NCI-H2081 (cell line): ENCODE results near the gene MAPK12.
"Not testable (repeated sequence)": the region's sequence is repeated elsewhere in the genome, so short reads cannot be mapped to it uniquely, and the experiment has no call there.

Experiments
- DNase-seq, 2 experiments: peaks; one replicate each; lab custom pipeline; 2025; lab: John Stamatoyannopoulos, UW

The MAPK12 gene

DNA sequence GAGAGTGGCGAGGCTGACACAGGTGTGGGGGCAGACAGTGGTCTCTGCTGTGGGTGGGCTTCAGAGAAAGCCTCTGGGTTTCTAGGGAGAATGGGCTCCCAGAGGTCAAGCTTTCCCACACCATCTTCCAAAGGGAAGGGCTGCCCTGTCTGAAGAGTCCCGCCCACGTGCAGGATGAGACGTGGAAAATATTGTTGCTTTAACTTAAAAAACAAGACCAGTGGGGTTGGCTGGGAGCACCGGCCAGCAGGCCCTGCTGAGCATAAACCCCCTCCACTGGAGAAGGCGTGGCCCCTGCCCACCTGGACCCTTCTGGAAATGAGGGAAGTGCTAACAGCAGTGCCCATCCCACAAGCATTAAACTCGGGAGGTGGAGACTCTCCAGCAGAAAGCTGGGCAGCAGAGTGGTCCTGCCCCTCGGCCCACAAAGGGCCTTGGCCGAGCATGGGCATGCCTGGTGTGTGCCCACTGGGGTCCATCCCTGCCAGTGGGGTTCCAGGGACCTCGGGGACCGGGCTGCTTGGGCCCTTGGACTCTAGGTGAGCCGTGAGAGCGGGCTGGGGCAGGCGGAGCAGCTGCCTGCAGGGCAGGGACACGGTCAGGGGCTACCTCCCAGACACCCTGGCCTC, 45.3 kb downstream of the MAPK12 start:
- no peak for DNase-seq

DNA sequence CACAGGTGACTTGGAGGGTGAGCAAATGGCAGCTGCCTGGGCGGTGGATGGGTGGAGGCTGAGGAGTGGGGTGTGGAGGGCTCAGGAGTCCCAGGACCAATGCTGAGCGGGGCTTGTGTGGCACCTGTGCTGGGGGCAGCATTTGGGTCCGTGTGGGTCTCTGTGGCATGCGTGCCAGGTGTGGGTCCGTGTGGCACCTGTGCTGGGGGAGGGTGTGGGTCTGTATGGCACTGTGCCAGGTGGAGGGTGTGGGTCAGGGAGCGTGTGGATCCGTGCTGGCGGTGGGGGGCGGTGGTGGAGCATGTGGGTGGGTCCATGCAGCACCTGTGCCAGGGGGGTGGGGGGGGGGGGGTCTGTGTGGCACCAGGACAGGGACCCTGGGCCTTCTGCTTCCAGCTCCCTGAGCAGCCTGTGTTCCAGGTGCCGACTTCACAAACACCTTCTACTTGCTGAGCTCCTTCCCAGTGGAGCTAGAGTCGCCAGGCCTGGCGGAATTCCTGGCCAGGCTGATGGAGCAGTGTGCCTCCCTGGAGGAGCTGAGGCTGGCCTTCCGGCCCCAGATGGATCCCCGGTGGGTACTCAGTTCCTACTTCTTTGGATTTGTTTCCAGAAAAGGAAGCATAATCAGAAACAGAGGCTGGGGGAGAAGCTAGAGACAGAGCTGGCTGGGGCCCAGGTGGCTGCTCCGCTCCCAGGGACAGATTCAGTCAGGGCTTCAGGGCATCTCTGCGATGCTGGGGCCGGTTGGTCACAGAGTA, 46.0 kb downstream of the MAPK12 start:
- no peak for DNase-seq

DNA sequence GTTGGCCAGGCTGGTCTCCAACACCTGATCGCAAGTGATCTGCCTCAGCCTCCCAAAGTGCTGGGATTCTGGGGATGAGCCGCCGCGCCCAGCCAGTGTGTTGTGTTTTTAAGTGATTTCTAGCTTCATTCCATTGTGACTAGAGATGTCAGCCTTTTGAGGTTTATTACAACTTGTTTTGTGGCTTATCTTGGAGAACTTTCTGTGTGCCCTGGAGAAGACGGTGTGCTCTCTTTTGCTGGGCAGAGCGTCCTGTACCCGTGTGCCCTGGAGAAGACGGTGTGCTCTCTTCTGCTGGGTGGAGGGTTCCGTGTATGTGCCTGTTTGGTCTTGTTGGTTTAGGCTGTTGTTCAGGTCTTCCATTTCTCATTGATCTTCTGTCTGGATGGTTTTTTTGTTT, 48.2 kb downstream of the MAPK12 start:
- DNase-seq, result no peak

DNA sequence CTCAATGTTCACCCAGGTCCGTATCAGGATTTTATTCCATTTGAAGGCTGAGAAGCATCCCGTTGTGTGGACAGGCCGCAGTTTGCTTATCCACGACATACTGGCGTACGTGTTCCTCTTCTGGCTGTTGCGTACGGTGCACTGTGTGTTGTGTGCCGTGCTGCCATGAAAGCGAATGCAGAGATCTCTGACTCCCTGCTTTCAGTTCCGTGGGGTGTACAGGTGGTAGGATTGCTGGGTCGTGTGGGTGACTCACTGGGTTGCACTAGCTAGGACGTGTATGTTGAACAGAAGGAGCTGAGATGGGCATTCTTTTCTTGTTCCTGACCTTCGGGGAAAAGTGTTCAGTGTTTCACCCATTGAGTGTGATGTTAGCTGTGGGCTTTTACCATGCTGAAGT, 50.3 kb downstream of the MAPK12 start:
- DNase-seq, result no peak

DNA sequence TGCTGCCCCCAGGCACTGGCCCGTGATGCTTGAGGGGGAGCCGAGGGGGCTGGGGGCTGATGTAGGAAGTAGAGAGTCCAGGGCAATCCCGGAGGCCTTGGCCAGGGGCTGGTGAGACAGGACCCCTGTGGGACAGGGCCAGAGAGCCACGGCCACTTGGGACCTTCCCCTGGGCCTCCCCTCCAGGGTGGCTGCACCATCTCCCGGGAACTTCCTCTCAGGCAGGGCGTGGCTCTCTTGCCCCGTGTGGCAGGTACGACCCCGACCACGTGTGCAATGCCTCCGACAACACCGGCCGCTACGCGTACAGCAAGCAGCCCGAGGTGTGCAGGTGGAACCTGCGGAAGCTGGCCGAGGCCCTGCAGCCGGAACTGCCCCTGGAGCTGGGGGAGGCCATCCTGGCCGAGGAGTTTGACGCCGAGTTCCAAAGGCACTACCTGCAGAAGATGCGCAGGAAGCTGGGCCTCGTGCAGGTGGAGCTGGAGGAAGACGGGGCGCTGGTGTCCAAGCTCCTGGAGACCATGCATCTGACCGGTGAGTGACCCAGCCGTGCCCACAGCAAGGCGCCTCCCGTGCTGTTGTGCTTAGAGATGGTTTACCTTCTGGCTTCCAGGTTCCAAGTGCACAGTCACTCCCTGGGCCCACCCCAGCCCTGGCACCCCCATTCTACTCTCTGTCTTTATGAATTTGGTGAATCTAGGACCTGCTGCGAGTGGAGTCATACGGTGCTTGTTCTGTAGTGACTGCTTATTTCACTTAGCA, 50.9 kb downstream of the MAPK12 start:
- no peak for DNase-seq

DNA sequence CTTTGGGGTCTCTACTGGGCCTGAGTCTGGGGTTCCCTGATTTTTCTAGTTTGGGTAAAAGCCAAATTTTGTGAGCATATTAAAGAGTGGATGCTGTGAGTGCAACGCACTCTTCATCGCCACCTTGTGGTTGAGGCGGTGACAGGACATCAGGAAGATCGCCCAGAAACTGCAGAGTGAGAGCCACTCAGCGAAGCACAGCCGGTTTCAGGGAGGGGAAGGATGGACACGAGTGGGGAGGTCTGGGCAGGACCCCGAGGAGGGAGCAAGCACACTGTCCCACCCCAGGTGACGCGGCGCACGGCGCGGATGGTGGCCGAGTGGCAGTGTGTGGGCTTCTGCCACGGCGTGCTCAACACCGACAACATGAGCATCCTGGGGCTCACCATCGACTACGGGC, 51.6 kb downstream of the MAPK12 start:
- DNase-seq, result peak; percentile 30 to 40

DNA sequence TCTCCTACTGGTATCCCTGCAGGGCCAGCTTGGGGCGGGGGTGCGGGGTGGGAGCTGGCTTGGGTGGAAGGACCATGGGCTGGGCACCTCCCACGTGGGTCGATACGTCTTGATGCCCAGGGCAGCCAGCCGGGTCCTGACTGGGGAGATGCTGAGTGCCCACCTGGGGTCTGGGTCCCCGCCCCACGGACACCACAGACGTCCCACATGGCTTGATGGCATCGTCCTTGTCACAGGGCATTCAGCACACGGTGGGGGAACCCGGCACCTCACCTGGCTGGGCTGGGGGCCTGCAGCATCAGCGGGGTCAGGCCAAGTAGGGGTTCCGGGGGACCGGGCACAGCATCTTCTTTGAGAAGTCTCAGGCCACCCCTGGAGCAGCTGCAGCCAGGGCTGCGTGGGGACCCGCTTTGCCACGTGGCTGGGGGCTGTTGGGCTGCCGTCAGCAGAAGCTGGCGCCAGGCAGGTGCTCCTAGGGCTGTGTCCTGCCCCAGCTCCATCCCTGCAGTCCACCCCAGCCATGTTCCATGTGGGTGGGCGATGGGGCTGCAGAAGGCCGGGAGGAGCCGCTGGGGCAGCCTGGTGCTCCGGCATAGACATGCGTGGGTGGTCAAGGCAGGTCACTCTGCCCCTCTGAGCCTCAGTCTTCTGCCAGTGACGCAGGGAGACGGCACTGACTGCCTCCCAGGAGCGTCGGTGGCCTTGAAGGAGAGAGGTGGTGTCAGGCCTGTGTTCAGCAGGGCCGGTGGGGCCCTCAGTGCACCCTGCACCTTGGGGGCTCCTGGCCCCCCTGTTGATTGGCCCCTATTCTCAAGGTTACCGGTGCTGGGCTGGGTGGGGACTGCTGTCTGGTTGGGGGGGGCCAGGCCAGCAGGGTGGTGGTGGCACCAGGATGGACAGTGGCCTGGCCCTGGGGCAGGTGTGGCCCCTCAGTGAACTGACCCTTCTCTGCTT, 52.3 kb downstream of the MAPK12 start:
- no peak for DNase-seq

DNA sequence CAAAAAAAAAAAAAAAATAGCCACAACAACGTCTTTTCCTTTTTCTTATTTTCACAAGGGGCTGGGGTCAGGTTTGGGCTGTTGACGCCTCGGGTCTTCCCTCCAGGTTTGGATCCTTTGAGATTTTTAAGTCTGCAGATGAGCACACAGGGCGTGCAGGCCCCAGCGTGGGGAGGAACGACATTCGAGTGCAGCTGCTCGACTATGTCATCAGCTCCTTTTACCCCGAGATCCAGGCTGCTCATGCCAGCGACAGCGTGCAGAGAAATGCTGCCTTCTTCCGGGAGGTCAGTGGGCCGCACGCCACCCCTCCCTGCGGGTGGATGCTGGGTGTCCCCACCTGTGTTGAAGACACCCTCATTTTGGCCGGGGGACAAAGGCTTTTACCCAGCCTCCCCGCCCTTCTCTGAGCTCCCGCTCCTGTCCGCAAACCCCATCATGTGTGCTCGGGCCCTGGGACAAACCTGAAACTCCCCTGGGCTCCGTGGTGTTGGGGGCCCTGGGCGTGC, 53.0 kb downstream of the MAPK12 start:
- no peak for DNase-seq

DNA sequence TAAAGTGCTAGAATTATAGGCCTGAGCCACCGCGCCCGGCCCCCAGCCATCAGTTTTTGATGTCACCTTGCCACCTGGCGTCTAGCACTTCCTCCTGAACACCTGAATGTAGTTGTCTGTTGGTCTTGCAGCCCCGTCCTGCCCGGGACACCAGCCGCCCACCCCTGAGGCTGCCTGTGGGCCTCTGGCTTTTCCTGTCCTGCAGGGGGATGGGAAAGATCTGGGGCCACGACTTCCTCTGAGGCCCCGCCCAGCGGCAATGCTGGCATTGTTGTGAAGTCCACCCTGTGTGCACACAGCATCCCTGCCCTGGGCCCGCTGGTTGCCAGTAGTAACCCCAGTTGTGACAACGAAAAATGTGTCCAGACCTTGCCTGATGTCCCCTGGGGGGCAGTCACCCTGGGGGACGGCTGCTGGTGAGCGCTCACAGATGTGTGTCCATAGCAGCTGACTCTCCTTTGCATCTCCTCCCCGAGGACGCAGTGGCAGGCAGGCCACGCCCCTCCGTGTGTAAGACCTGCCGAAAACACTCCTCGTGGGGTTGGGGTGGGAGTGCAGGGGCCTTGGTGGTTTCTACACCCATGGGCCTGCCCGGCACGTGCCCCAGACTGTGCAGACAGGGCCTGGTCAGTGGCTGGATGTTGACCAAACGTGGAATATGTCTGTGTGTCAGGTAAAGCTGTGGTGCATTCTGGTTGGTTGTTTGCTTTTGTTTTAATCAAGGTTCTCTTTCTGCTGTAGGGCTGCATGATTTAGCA, 53.9 kb downstream of the MAPK12 start:
- DNase-seq, result no peak

DNA sequence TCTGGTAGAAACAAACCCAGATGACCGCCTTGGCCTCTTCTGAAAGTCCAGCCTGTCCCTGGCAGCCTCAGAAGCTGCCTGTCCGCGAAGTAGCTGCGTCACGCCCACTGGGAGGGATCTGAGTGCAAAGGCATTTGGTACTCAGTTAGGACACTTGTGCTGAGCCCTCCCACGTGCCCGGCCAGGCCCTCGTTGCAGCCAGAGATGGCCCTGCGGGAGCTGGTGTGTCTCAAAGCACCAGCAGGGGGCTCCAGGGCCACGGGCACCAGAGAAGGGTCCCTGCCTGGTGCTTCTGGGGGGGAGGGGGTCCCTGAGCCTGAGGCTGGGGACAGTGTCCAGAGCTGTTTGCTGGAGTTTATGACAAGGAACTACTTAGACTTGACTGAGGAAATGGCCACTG, 54.9 kb downstream of the MAPK12 start:
- no peak for DNase-seq

DNA sequence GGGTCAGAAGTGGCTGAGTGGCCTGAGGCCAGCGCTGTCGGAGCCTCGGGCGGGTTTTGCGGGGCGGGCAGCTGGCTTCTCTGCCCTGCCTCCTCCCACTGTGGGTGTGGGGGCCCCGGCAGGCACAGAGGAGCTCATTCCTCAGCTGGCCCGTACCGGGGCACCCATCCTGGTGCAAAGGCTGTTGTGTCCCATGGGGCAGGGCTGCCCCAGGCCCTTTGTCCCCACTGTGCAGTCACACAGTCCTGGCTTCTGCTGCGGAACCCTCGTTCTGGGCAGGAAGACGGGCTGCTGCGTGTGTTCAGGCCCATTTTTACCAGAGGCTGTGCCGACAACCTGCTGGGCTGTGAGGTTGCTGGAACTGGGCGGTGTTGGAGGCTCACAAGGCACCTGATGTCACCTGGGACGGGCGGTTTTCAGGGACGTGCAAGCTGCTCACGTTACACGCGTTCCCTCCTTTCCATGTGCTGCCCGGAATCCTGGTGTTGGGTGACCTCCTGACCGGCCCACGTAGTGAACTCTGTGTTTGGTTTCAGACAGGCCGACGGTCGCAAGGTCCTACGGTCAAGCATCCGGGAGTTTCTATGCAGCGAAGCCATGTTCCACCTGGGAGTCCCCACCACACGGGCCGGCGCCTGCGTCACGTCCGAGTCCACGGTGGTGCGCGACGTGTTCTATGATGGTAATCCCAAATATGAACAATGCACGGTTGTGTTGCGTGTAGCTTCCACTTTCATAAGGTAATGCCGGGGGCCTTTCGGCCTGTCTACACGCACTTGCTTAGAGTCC, 55.5 kb downstream of the MAPK12 start:
- no peak for DNase-seq

DNA sequence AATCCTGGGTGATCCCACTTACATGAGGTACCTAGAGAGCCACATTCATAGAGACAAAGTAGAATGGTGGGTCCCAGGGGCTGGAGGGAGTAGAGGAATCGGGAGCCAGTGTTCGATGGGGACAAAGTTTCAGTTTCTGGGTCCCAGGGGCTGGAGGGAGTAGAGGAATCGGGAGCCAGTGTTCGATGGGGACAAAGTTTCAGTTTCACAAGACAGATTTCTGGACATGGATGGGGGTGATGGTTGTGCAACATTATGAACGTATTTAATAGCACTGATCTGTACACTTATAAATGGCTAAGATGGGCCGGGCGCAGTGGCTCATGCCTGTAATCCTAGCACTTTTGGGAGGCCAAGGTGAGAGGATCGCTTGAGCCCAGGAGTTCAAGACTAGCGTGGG, 56.5 kb downstream of the MAPK12 start:
- DNase-seq, result not testable (repeated sequence)

DNA sequence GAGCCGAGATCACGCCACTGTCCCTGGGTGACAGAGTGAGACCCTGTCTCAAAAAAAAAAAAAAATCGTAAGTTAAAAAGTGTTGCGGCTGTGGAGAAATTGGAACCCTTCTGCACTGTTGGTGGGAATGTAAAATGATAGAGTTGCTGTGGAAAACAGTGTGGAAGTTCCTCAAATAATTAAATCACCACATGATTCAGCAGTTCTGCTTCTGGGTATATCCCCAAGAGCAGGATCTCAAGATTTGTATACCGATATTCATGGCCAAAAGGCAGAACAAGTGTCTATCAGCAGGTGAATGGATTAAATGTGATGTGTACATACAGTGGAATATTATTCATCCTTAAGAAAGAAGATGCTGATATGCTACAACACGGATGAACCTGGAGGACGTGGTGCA, 56.9 kb downstream of the MAPK12 start:
- DNase-seq, result no peak

DNA sequence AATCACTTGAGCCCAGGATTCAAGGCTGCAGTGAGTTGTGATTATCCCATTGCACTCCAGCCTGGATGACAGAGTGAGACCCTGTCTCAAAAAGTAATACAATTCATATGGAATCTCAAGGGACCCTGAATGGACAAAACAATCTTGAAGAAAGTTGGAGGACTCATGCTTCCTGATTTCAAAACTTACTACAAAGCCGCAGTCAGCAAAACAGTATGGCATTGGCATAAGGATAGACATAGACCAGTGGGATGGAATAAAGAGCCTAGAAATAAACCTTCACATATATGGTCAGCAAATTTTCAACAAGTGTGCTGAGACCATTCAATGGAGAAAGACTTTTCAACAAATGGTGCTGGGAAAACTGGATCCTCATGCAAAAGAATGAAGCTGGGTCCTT, 58.2 kb downstream of the MAPK12 start:
- DNase-seq, result no peak
